ENCODE data around the gene GPR55. TPM values are rescaled to one million over a fixed set of nuclear protein-coding genes. Genes with fewer than 3 reads are reported as not detected.

Gene GPR55
- total RNA-seq, 2 experiments from 2014 or later, result 3.6 to 4.0 TPM

GRCh38 chr2:230925879-230926765 lies 1.1 kb upstream of the GPR55 start:
- CTCF ChIA-PET, result interaction anchor here (0.7 to 4.4 kb wide), 15 partner anchors 13 to 102 kb away, joined by 3 to 27 read pairs (median 5); no protein-coding TSS in a partner anchor
- peak; percentile 66 for ATAC-seq
- peak; percentile 77 for DNase-seq
- peak overlapping the region; percentile 76 for H3K4me3 Mint-ChIP-seq
- peak overlapping the region; percentile 95 for H3K27ac Mint-ChIP-seq
- H3K36me3 Mint-ChIP-seq (ENCODE audit: low read depth), result no peaks in the 10 kb centered on the region
- peaks cover 7% of the 10 kb centered on the region for H3K27me3 Mint-ChIP-seq
- intact Hi-C loops (cut with DNase I, micrococcal nuclease), result loop anchor here (1.0 to 2.0 kb wide), 4 partner anchors 31 to 61 kb away; partner anchors contain the start of gene ITM2C (in 1 of the 2)
- H3K9me3 Mint-ChIP-seq (ENCODE audit: low read depth), result no peaks in the 10 kb centered on the region
- H3K4me1 Mint-ChIP-seq, result peaks cover 51% of the 10 kb centered on the region
- POLR2A ChIA-PET, result interaction anchor here (0.6 to 1.0 kb wide), 6 partner anchors 20 to 516 kb away, joined by 3 to 10 read pairs (median 4); no protein-coding TSS in a partner anchor

- ATAC-seq (peak; percentile 8), DNase-seq (peak; percentile 54)
- POLR2A ChIA-PET, result interaction anchor here (0.6 to 1.6 kb wide), 6 partner anchors 19 to 517 kb away, joined by 3 to 12 read pairs (median 4); no protein-coding TSS in a partner anchor
- CTCF ChIA-PET, result interaction anchor here (0.8 to 4.4 kb wide), 11 partner anchors 12 to 102 kb away, joined by 3 to 27 read pairs (median 6); no protein-coding TSS in a partner anchor
- intact Hi-C loops (cut with DNase I, micrococcal nuclease), result loop anchor here in 1 of 2 experiments (1.0 to 2.0 kb wide), 3 partner anchors 32 to 61 kb away; partner anchors contain the start of gene ITM2C
- peak overlapping the region; percentile 76 for H3K4me3 Mint-ChIP-seq
- H3K27ac Mint-ChIP-seq, result peak overlapping the region; percentile 95
- H3K27me3 Mint-ChIP-seq, result peaks cover 4% of the 10 kb centered on the region
- H3K4me1 Mint-ChIP-seq, result peaks cover 58% of the 10 kb centered on the region
- no peaks in the 10 kb centered on the region for H3K36me3 Mint-ChIP-seq (ENCODE audit: low read depth)
- no peaks in the 10 kb centered on the region for H3K9me3 Mint-ChIP-seq (ENCODE audit: low read depth)
Measured at GRCh38 chr2:230925443-230925878, 419 bp upstream of the GPR55 start.

DNA sequence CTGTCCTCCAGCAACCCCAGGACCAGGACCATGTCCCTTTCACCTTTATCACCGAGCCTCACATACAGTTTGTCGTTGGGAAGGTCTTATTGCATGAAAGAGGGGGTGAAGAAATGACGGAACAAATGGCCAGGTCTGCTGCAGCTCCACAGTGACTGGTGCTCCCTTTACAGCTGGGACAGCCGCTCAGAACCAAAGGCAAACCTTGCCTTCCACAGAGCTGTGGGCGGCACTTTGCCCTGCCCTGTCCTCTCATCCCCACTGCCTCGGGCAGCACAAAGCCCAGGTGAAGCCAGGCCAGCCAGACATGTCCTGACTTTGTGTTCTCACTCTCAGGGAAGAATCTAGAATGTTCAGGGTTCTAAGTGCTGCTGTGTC lies 961 bp downstream of the GPR55 start:
- no peak for DNase-seq
- POLR2A ChIA-PET, result interaction anchor here (0.7 to 1.6 kb wide), 4 partner anchors 19 to 63 kb away, joined by 3 to 12 read pairs (median 4); no protein-coding TSS in a partner anchor
- Mint-ChIP-seq H3K27ac (peak overlapping the region; percentile 95), H3K4me1 (peaks cover 69% of the 10 kb centered on the region), H3K27me3 (peaks cover 4% of the 10 kb centered on the region), H3K4me3 (peak overlapping the region; percentile 76), H3K9me3 (ENCODE audit: low read depth) (no peaks in the 10 kb centered on the region), H3K36me3 (ENCODE audit: low read depth) (no peaks in the 10 kb centered on the region)
- intact Hi-C loops (cut with DNase I, micrococcal nuclease), result loop anchor here (1.0 to 5.0 kb wide), 8 partner anchors 19 to 267 kb away; partner anchors contain the start of genes ITM2C (in 1 of the 2) and PSMD1 (in 1 of the 2)
- peak; percentile 2 for ATAC-seq
- CTCF ChIA-PET, result interaction anchor here (0.7 to 4.4 kb wide), 24 partner anchors 10 to 107 kb away, joined by 3 to 27 read pairs (median 5); no protein-coding TSS in a partner anchor

DNA sequence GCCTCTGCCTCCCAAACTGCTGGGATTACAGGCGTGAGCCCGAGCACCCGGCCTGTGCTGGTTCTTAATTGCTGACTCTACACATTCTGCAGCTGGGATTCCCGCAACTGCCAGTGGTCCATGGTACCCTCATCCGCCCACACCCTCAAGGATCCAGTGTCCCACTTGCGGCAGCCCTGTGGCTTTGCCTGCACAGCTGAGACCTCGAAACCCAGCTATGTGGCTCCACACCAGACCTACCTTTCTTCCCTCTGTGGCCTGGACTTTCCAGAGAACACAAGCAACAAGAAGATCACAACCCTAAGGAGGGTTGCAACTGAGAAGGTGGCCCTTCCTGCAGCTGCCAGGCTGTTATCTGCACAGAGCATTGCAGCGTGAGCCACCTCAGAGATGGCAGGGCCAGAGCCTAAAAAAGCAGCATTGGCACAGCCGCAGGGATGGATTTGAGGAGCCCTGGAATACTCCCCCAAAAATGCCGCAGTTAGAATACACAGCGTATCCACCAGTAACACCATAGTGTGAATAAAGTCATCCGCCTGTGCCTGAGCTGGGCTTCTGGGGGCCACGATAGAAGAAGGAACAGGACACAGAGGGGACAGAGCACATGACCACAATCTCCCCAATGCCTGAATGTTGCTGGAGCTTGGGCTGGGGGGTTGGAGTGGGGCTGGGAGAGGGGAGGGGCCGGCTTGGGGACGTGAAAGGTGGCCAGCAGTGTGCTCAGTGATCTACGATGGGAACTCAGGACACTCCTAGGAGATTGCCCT lies 1.9 kb downstream of the GPR55 start:
- H3K4me1 Mint-ChIP-seq, result peaks cover 78% of the 10 kb centered on the region
- DNase-seq (no peak), ATAC-seq (no peak)
- H3K36me3 Mint-ChIP-seq (ENCODE audit: low read depth), result no peaks in the 10 kb centered on the region
- intact Hi-C loops (cut with DNase I, micrococcal nuclease), result loop anchor here (5.0 kb wide), 3 partner anchors 34 to 266 kb away; partner anchors contain the start of gene PSMD1 (in 1 of the 2)
- H3K27me3 Mint-ChIP-seq, result peaks cover 4% of the 10 kb centered on the region
- ChIA-PET CTCF (interaction anchor here (1.0 to 2.2 kb wide), 5 partner anchors 13 to 56 kb away, joined by 3 to 8 read pairs (median 4); no protein-coding TSS in a partner anchor), POLR2A (no interaction called here)
- H3K27ac Mint-ChIP-seq, result peak overlapping the region; percentile 95
- peak overlapping the region; percentile 76 for H3K4me3 Mint-ChIP-seq
- H3K9me3 Mint-ChIP-seq (ENCODE audit: low read depth), result no peaks in the 10 kb centered on the region

- ATAC-seq (no peak), DNase-seq (no peak)
- ChIA-PET CTCF (interaction anchor here (0.6 to 2.2 kb wide), 6 partner anchors 16 to 73 kb away, joined by 3 to 9 read pairs (median 3); no protein-coding TSS in a partner anchor), POLR2A (no interaction called here)
- H3K27me3 Mint-ChIP-seq, result peaks cover 4% of the 10 kb centered on the region
- intact Hi-C loops (cut with DNase I, micrococcal nuclease), result loop anchor here (5.0 kb wide), 3 partner anchors 35 to 265 kb away; partner anchors contain the start of gene PSMD1 (in 1 of the 2)
- H3K4me3 Mint-ChIP-seq, result peak overlapping the region; percentile 8
- H3K27ac Mint-ChIP-seq, result peak overlapping the region; percentile 40
- no peaks in the 10 kb centered on the region for H3K9me3 Mint-ChIP-seq (ENCODE audit: low read depth)
- H3K4me1 Mint-ChIP-seq, result peaks cover 76% of the 10 kb centered on the region
- no peaks in the 10 kb centered on the region for H3K36me3 Mint-ChIP-seq (ENCODE audit: low read depth)
Measured at GRCh38 chr2:230921806-230922595, 3.0 kb downstream of the GPR55 start.

GRCh38 chr2:230920167-230920566 lies 4.9 kb downstream of the GPR55 start:
- intact Hi-C loops (cut with DNase I, micrococcal nuclease), result loop anchor here (5.0 kb wide), 3 partner anchors 37 to 263 kb away; partner anchors contain the start of gene PSMD1 (in 1 of the 2)
- CTCF ChIA-PET, result interaction anchor here (0.7 to 2.2 kb wide), 7 partner anchors 14 to 68 kb away, joined by 3 to 9 read pairs (median 4); no protein-coding TSS in a partner anchor
- ATAC-seq, result no peak
- peak overlapping the region; percentile 77 for H3K27ac Mint-ChIP-seq
- POLR2A ChIA-PET, result no interaction called here
- peaks cover 2% of the 10 kb centered on the region for H3K36me3 Mint-ChIP-seq (ENCODE audit: low read depth)
- H3K4me1 Mint-ChIP-seq, result peaks cover 79% of the 10 kb centered on the region
- peaks cover 4% of the 10 kb centered on the region for H3K27me3 Mint-ChIP-seq
- H3K4me3 Mint-ChIP-seq, result peak overlapping the region; percentile 50
- peak; percentile 37 for DNase-seq
- H3K9me3 Mint-ChIP-seq (ENCODE audit: low read depth), result no peaks in the 10 kb centered on the region

DNA sequence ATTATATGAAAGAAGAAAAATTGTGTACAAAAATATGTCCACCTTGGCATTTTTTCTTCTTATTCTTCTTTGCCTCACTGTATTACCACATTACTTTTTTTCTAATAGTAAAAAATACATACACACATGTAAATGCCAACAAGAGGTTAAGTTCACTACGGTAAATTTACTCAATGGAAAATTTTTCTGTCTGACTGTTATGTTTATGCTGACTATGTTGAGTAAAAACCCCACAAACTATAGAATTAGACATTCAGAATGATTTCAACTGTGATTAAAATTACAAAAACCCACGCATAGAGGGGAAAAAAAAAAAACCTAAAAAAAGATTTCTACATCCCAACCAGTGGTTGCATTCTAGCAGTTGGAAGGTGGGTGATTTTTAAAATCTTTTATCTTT lies 5.4 kb downstream of the GPR55 start:
- ATAC-seq (peak; percentile 24), DNase-seq (no peak)
- intact Hi-C loops (cut with DNase I, micrococcal nuclease), result loop anchor here (1.0 to 5.0 kb wide), 4 partner anchors 14 to 262 kb away; partner anchors contain the start of gene PSMD1 (in 1 of the 2)
- Mint-ChIP-seq H3K4me3 (peak overlapping the region; percentile 50), H3K27me3 (peaks cover 5% of the 10 kb centered on the region), H3K27ac (peak overlapping the region; percentile 77), H3K9me3 (ENCODE audit: low read depth) (no peaks in the 10 kb centered on the region), H3K36me3 (ENCODE audit: low read depth) (peaks cover 2% of the 10 kb centered on the region), H3K4me1 (peaks cover 78% of the 10 kb centered on the region)
- CTCF ChIA-PET, result interaction anchor here (0.8 to 2.2 kb wide), 5 partner anchors 14 to 68 kb away, joined by 3 to 9 read pairs (median 4); no protein-coding TSS in a partner anchor
- POLR2A ChIA-PET, result no interaction called here

DNA sequence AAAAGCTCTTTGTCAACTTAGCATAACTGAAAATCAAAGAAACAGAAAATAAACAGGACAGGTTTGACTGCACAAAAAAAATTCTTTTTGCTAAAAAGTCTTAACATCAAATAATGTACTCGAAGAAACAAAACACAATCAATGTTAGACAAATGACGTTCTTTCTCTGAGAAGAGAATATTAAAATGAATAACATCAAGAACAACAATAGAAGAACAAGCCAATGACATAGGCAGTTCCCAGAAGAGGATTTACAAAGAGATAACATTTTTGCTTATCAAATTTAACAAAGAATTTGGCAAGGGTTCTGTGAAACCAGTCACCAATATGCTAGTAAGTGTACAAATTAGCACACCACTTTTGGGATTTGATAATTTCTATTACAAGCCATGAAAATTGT lies 5.8 kb downstream of the GPR55 start:
- H3K27me3 Mint-ChIP-seq, result peaks cover 6% of the 10 kb centered on the region
- peak overlapping the region; percentile 59 for H3K27ac Mint-ChIP-seq
- H3K4me1 Mint-ChIP-seq, result peaks cover 75% of the 10 kb centered on the region
- H3K9me3 Mint-ChIP-seq (ENCODE audit: low read depth), result no peaks in the 10 kb centered on the region
- ChIA-PET POLR2A (interaction anchor here (0.7 kb wide), 1 partner anchor 25 kb away, joined by 4 read pairs; no protein-coding TSS in a partner anchor), CTCF (interaction anchor here (1.0 to 1.8 kb wide), 3 partner anchors 11 to 53 kb away, joined by 3 to 7 read pairs (median 4); no protein-coding TSS in a partner anchor)
- intact Hi-C loops (cut with DNase I, micrococcal nuclease), result loop anchor here (1.0 kb wide), 1 partner anchor 14 kb away; no protein-coding TSS in a partner anchor
- H3K4me3 Mint-ChIP-seq, result peak overlapping the region; percentile 3
- peaks cover 2% of the 10 kb centered on the region for H3K36me3 Mint-ChIP-seq (ENCODE audit: low read depth)
- ATAC-seq (no peak), DNase-seq (no peak)

GRCh38 chr2:230916218-230916617 lies 8.8 kb downstream of the GPR55 start:
- Mint-ChIP-seq H3K4me3 (no peak overlapping the region), H3K4me1 (peaks cover 65% of the 10 kb centered on the region), H3K27ac (no peak overlapping the region), H3K9me3 (ENCODE audit: low read depth) (no peaks in the 10 kb centered on the region), H3K36me3 (ENCODE audit: low read depth) (peaks cover 2% of the 10 kb centered on the region), H3K27me3 (peaks cover 2% of the 10 kb centered on the region)
- DNase-seq (peak; percentile 2), ATAC-seq (no peak)
- intact Hi-C loops (cut with DNase I, micrococcal nuclease), result no loop called here
- CTCF ChIA-PET, result interaction anchor here (1.4 kb wide), 1 partner anchor 10 kb away, joined by 6 read pairs; no protein-coding TSS in a partner anchor
- POLR2A ChIA-PET, result no interaction called here

DNA sequence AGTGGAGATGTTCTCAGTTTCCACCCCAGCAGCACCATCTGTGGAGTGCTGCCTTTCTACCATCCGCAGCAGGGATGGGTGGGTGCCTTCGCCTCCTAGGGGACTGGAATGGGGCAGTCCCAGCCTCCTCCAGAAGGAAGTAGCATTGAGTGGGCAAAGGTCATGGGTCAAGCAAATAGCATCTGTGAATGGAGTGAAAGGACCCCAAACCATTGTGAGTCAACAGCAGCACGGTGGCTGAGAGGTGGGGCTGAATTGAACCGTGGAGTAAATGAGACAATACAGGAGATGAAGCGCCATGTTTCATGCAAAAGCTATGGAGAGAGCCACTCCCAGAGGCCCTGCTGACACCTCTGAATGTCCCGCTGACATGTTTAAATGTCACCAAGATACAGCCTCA lies 9.7 kb downstream of the GPR55 start:
- H3K4me3 Mint-ChIP-seq, result no peak overlapping the region
- CTCF ChIA-PET, result interaction anchor here (1.4 kb wide), 1 partner anchor 9 kb away, joined by 6 read pairs; no protein-coding TSS in a partner anchor
- intact Hi-C loops (cut with DNase I, micrococcal nuclease), result no loop called here
- ATAC-seq (no peak), DNase-seq (peak; percentile 2)
- H3K27me3 Mint-ChIP-seq, result peaks cover 2% of the 10 kb centered on the region
- no peaks in the 10 kb centered on the region for H3K9me3 Mint-ChIP-seq (ENCODE audit: low read depth)
- POLR2A ChIA-PET, result no interaction called here
- H3K27ac Mint-ChIP-seq, result no peak overlapping the region
- peaks cover 65% of the 10 kb centered on the region for H3K4me1 Mint-ChIP-seq
- H3K36me3 Mint-ChIP-seq (ENCODE audit: low read depth), result peaks cover 7% of the 10 kb centered on the region

Data from activated CD4-positive, alpha-beta T cell treated with anti-CD3 and anti-CD28 coated beads for 36 hours (primary cell).